HepG2 (cell line): ENCODE data around the gene COX6B1. TPM values are rescaled to one million over a fixed set of nuclear protein-coding genes. Genes with fewer than 3 reads are reported as not detected.

Experiments
- CBFB ChIP-seq: sonication (generic); formaldehyde crosslinking; IDR thresholded peaks from 2 replicates; pipeline ENCODE4 v1.4.0; 2020; ENCODE audit warnings: missing genetic modification reagents
- IKZF4 ChIP-seq: sonication (generic); formaldehyde crosslinking; IDR thresholded peaks from 2 replicates; pipeline ENCODE4 v1.5.1; 2020; ENCODE audit warnings: borderline replicate concordance, mild to moderate bottlenecking, low read depth, missing genetic modification reagents; ENCODE audit errors: not compliant biosample characterization
- NFKB2 ChIP-seq: sonication (generic); formaldehyde crosslinking; IDR thresholded peaks from 2 replicates; pipeline ENCODE4 v1.4.0; 2020; ENCODE audit warnings: missing genetic modification reagents, borderline replicate concordance
- SP1 ChIP-seq, 2 experiments: fragments of 450-650 bp in 1 of 2; sonication (generic) in 1 of 2; formaldehyde crosslinking in 1 of 2; IDR thresholded peaks; 2 replicates each; pipeline versions ENCODE4 v1.4.0 to v1.6.1; 2016 to 2020; ENCODE audit warnings: missing genetic modification reagents in 1 of 2
- STAT5B ChIP-seq: sonication (generic); formaldehyde crosslinking; IDR thresholded peaks from 2 replicates; pipeline ENCODE4 v1.4.0; 2020; ENCODE audit warnings: missing genetic modification reagents
- SUZ12 ChIP-seq: fragments of 150-350 bp; IDR thresholded peaks from 2 replicates; pipeline ENCODE4 v1.6.1; 2014; ENCODE audit warnings: low read depth, low read length
- ZNF251 ChIP-seq: sonication (generic); formaldehyde crosslinking; IDR thresholded peaks from 2 replicates; pipeline ENCODE4 v1.9.0; 2021; ENCODE audit warnings: mild to moderate bottlenecking, missing genetic modification reagents
- ZNF274 ChIP-seq: sonication (generic); formaldehyde crosslinking; IDR thresholded peaks from 2 replicates; pipeline ENCODE4 v1.5.1; 2020; ENCODE audit warnings: mild to moderate bottlenecking, missing genetic modification reagents
- ZNF441 ChIP-seq: sonication (generic); formaldehyde crosslinking; IDR thresholded peaks from 2 replicates; pipeline ENCODE4 v1.7.0; 2021; ENCODE audit warnings: missing genetic modification reagents, borderline replicate concordance
- ZNF782 ChIP-seq: sonication (generic); formaldehyde crosslinking; IDR thresholded peaks from 2 replicates; pipeline ENCODE4 v1.4.0; 2020; ENCODE audit warnings: missing genetic modification reagents, mild to moderate bottlenecking, borderline replicate concordance
- ZNF891 ChIP-seq: sonication (generic); formaldehyde crosslinking; IDR thresholded peaks from 2 replicates; pipeline ENCODE4 v1.5.0; 2020; ENCODE audit warnings: mild to moderate bottlenecking, missing genetic modification reagents
- ZSCAN21 ChIP-seq: sonication (generic); formaldehyde crosslinking; IDR thresholded peaks from 2 replicates; pipeline ENCODE4 v1.8.0; 2022; ENCODE audit warnings: mild to moderate bottlenecking, missing genetic modification reagents, moderate library complexity, borderline replicate concordance
- ZZZ3 ChIP-seq: sonication (generic); formaldehyde crosslinking; IDR thresholded peaks from 2 replicates; pipeline ENCODE4 v1.4.0; 2020; ENCODE audit warnings: missing genetic modification reagents, mild to moderate bottlenecking, borderline replicate concordance
- polyA plus RNA-seq, 8 experiments: library from polyadenylated mRNA; depleted of rRNA in 3 of 8; stranded (reverse) in 7 of 8; unstranded in 1 of 8; fragments of >200 nt; fragmentation: Illumina TruSeq in 4 of 8; extraction: Trizol in 4 of 8; gene quantifications; 2 replicates each; pipeline versions ENCODE4 v1.2.1 to v1.2.3, GENCODE V29; 2011 to 2016; ENCODE audit warnings: low read depth in 4 of 8, missing spikeins in 1 of 8, mixed read lengths in 1 of 8; ENCODE audit not compliant: insufficient read depth in 1 of 8
- total RNA-seq, 5 experiments: library from RNA; depleted of rRNA; stranded (reverse); fragments of >200 nt; fragmentation: Illumina TruSeq; extraction: Trizol; gene quantifications; 2 replicates each; pipeline ENCODE4 v1.2.3, GENCODE V29; 2016; ENCODE audit warnings: low read depth in 1 of 5
- TF ChIP-seq, protein P1 (sequence below): IDR thresholded peaks from 2 replicates; pipeline ENCODE4 v1.6.1; 2016; ENCODE audit warnings: missing genetic modification reagents, missing compliant biosample characterization
- TF ChIP-seq, protein P2 (sequence below): sonication (generic); formaldehyde crosslinking; IDR thresholded peaks from 2 replicates; pipeline ENCODE4 v1.5.1; 2020; ENCODE audit warnings: mild to moderate bottlenecking, missing genetic modification reagents
- TF ChIP-seq, protein P3 (sequence below): sonication (generic); formaldehyde crosslinking; IDR thresholded peaks from 2 replicates; pipeline ENCODE4 v1.4.0; 2020; ENCODE audit warnings: mild to moderate bottlenecking, missing genetic modification reagents, borderline replicate concordance
- TF ChIP-seq, protein P4 (sequence below): sonication (generic); formaldehyde crosslinking; IDR thresholded peaks from 2 replicates; pipeline ENCODE4 v1.9.0; 2021; ENCODE audit warnings: missing genetic modification reagents, mild to moderate bottlenecking, borderline replicate concordance
- TF ChIP-seq, protein P5 (sequence below), 2 experiments: sonication (generic) in 1 of 2; formaldehyde crosslinking in 1 of 2; IDR thresholded peaks; 2 replicates each; pipeline versions ENCODE4 v1.4.0 to v1.6.1; 2018 to 2020; ENCODE audit warnings: missing genetic modification reagents in 2 of 2, borderline replicate concordance in 1 of 2, low read depth in 1 of 2, mild to moderate bottlenecking in 1 of 2, missing biosample characterization in 1 of 2

The COX6B1 gene
- total and polyA plus RNA-seq, 2 of the 13 experiments (the other 11 are each of a cell fraction or from before 2014, with no cell fraction given), result 481 to 487 TPM

DNA sequence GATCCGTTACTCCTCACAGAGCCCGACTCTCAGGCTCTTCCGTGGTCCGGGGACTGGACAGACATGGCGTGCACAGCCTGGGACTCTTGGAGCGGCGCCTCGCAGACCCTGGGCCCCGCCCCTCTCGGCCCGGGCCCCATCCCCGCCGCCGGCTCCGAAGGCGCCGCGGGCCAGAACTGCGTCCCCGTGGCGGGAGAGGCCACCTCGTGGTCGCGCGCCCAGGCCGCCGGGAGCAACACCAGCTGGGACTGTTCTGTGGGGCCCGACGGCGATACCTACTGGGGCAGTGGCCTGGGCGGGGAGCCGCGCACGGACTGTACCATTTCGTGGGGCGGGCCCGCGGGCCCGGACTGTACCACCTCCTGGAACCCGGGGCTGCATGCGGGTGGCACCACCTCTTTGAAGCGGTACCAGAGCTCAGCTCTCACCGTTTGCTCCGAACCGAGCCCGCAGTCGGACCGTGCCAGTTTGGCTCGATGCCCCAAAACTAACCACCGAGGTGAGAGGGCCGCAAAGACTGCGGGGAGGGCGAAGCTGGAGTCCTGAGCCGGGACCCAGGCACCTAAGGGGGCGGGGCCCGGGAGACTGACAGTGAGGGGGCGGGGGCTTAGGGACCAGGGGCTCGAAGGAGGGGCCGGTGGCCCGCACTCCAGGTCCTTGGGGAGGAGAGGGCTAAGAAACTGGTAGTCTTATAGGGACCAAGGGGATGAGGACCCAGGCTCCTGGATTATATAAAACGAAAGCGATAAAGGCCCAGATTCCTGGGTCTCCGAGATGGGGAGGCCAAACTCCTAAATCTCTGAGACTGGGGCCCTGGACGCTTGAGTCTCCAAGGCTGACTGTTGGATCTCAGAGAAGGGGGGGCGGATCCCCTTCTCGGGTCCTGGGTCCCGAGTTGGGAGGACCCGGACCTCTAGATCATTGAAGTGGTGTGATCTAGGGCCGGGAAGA lies 4.6 kb upstream of the COX6B1 start (continued):
- peak; percentile 71; the same call in 1 of the 2 replicates for TF ChIP-seq NFKB2
- TF ChIP-seq ZZZ3, result no peak
- peak; percentile 50; the same call in 1 of the 2 replicates for TF ChIP-seq STAT5B (CRISPR knock-in tag)
- TF ChIP-seq, protein P1, sequence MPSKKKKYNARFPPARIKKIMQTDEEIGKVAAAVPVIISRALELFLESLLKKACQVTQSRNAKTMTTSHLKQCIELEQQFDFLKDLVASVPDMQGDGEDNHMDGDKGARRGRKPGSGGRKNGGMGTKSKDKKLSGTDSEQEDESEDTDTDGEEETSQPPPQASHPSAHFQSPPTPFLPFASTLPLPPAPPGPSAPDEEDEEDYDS (CRISPR knock-in tag), result peak; percentile 84
- TF ChIP-seq SP1 (IDR thresholded peaks at IDR 0.05), result no peak
- peak; percentile 49; the same call in 1 of the 2 replicates for TF ChIP-seq SP1 (CRISPR knock-in tag; IDR thresholded peaks at IDR 0.05)
- 0 out of 2 replicates have a peak, but pooled peaks have one; percentile 35 for TF ChIP-seq ZNF441
- TF ChIP-seq, protein P2, sequence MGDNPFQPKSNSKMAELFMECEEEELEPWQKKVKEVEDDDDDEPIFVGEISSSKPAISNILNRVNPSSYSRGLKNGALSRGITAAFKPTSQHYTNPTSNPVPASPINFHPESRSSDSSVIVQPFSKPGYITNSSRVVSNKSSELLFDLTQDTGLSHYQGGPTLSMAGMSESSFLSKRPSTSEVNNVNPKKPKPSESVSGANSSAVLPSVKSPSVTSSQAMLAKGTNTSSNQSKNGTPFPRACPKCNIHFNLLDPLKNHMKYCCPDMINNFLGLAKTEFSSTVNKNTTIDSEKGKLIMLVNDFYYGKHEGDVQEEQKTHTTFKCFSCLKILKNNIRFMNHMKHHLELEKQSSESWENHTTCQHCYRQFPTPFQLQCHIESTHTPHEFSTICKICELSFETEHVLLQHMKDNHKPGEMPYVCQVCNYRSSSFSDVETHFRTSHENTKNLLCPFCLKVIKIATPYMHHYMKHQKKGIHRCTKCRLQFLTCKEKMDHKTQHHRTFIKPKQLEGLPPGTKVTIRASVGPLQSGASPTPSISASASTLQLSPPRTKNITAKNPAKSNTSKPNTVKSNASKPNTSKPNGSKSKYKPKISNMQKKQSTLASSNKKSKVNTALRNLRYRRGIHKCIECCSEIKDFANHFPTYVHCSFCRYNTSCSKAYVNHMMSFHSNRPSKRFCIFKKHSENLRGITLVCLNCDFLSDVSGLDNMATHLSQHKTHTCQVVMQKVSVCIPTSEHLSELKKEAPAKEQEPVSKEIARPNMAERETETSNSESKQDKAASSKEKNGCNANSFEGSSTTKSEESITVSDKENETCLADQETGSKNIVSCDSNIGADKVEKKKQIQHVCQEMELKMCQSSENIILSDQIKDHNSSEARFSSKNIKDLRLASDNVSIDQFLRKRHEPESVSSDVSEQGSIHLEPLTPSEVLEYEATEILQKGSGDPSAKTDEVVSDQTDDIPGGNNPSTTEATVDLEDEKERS (CRISPR knock-in tag), result no peak
- TF ChIP-seq ZNF891, result peak; percentile 41; the same call in 1 of the 2 replicates
- TF ChIP-seq, protein P3, sequence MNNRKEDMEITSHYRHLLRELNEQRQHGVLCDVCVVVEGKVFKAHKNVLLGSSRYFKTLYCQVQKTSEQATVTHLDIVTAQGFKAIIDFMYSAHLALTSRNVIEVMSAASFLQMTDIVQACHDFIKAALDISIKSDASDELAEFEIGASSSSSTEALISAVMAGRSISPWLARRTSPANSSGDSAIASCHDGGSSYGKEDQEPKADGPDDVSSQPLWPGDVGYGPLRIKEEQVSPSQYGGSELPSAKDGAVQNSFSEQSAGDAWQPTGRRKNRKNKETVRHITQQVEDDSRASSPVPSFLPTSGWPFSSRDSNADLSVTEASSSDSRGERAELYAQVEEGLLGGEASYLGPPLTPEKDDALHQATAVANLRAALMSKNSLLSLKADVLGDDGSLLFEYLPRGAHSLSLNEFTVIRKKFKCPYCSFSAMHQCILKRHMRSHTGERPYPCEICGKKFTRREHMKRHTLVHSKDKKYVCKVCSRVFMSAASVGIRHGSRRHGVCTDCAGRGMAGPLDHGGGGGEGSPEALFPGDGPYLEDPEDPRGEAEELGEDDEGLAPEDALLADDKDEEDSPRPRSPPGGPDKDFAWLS (CRISPR knock-in tag), result no peak
- TF ChIP-seq CBFB (CRISPR knock-in tag), result peak; percentile 67; the same call in 1 of the 2 replicates
- TF ChIP-seq ZNF274, result 0 out of 2 replicates have a peak, but pooled peaks have one; percentile 39
- TF ChIP-seq ZSCAN21 (CRISPR knock-in tag), result peak; percentile 79
- TF ChIP-seq ZNF782 (CRISPR knock-in tag), result 0 out of 2 replicates have a peak, but pooled peaks have one; percentile 24
- TF ChIP-seq, protein P4, sequence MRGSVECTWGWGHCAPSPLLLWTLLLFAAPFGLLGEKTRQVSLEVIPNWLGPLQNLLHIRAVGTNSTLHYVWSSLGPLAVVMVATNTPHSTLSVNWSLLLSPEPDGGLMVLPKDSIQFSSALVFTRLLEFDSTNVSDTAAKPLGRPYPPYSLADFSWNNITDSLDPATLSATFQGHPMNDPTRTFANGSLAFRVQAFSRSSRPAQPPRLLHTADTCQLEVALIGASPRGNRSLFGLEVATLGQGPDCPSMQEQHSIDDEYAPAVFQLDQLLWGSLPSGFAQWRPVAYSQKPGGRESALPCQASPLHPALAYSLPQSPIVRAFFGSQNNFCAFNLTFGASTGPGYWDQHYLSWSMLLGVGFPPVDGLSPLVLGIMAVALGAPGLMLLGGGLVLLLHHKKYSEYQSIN, result no peak
- no peak for TF ChIP-seq SUZ12
- no peak for TF ChIP-seq ZNF251 (CRISPR knock-in tag)
- TF ChIP-seq, protein P5, sequence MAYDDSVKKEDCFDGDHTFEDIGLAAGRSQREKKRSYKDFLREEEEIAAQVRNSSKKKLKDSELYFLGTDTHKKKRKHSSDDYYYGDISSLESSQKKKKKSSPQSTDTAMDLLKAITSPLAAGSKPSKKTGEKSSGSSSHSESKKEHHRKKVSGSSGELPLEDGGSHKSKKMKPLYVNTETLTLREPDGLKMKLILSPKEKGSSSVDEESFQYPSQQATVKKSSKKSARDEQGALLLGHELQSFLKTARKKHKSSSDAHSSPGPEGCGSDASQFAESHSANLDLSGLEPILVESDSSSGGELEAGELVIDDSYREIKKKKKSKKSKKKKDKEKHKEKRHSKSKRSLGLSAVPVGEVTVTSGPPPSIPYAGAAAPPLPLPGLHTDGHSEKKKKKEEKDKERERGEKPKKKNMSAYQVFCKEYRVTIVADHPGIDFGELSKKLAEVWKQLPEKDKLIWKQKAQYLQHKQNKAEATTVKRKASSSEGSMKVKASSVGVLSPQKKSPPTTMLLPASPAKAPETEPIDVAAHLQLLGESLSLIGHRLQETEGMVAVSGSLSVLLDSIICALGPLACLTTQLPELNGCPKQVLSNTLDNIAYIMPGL (CRISPR knock-in tag; IDR thresholded peaks at IDR 0.05; ENCODE audit: borderline replicate concordance in 1 of 2, low read depth in 1 of 2), result peak; percentile 70 to 81; a peak in 2 of 4 replicates
- TF ChIP-seq IKZF4 (CRISPR knock-in tag), result peak; percentile 49
